Mesenchymal stem cell (in vitro differentiated cells and primary cell): ENCODE results near the gene NOC3L.
"Not testable (repeated sequence)": the region's sequence is repeated elsewhere in the genome, so short reads cannot be mapped to it uniquely, and the experiment has no call there.

ENCODE experiments used
- DNase-seq: peaks from one replicate; pipeline ENCODE4 v3.0.0-alpha.2; 2013
- H2AFZ ChIP-seq: one replicate; pipeline ENCODE4 v1.6.1; 2013; ENCODE audit warnings: low read depth, mild to moderate bottlenecking, control low read depth, inconsistent platforms, low read length, moderate library complexity
- H2AK5ac ChIP-seq: 2 replicates; pipeline ENCODE4 v1.6.1; 2013; ENCODE audit warnings: low read length, moderate library complexity, mild to moderate bottlenecking, inconsistent platforms; ENCODE audit not compliant: severe bottlenecking
- H2BK120ac ChIP-seq: one replicate; pipeline ENCODE4 v1.6.1; 2013; ENCODE audit warnings: low read depth, mild to moderate bottlenecking, inconsistent platforms, low read length, moderate library complexity
- H2BK12ac ChIP-seq, 2 experiments: one replicate each; pipeline ENCODE4 v1.6.1; 2013; ENCODE audit warnings: inconsistent platforms in 2 of 2, low read length in 2 of 2, mild to moderate bottlenecking in 2 of 2, moderate library complexity in 2 of 2, control low read depth in 1 of 2
- H2BK15ac ChIP-seq: one replicate; pipeline ENCODE4 v1.6.1; 2013; ENCODE audit warnings: mild to moderate bottlenecking, low read depth, inconsistent platforms; ENCODE audit not compliant: poor library complexity, severe bottlenecking
- H2BK5ac ChIP-seq: 2 replicates; pipeline ENCODE4 v1.6.1; 2013; ENCODE audit warnings: low read depth, mild to moderate bottlenecking, low read length, control low read depth, inconsistent platforms; ENCODE audit not compliant: poor library complexity, severe bottlenecking
- H3K14ac ChIP-seq, 2 experiments: one replicate each; pipeline ENCODE4 v1.6.1; 2013; ENCODE audit warnings: inconsistent platforms in 2 of 2, low read length in 2 of 2, control low read depth in 1 of 2, mild to moderate bottlenecking in 1 of 2, moderate library complexity in 1 of 2
- H3K18ac ChIP-seq, 2 experiments: one replicate each; pipeline ENCODE4 v1.6.1; 2013; ENCODE audit warnings: inconsistent platforms in 2 of 2, low read length in 2 of 2, control low read depth in 1 of 2, low read depth in 1 of 2, mild to moderate bottlenecking in 1 of 2
- H3K23ac ChIP-seq, 2 experiments: one replicate each; pipeline ENCODE4 v1.6.1; 2013; ENCODE audit warnings: inconsistent platforms in 2 of 2, low read length in 2 of 2, mild to moderate bottlenecking in 2 of 2, moderate library complexity in 2 of 2, control low read depth in 1 of 2
- H3K27ac ChIP-seq: 2 replicates; pipeline ENCODE4 v1.5.1; 2013; ENCODE audit warnings: mild to moderate bottlenecking, moderate library complexity, low read length, control low read depth, inconsistent platforms; ENCODE audit not compliant: poor library complexity, severe bottlenecking
- H3K27me3 ChIP-seq, 2 experiments: 2 replicates each; pipeline versions ENCODE4 v1.6.1 to v1.7.0; 2013; ENCODE audit warnings: low read length in 2 of 2, mild to moderate bottlenecking in 2 of 2, moderate library complexity in 2 of 2, control low read depth in 1 of 2, inconsistent platforms in 1 of 2; ENCODE audit not compliant: control insufficient read depth in 1 of 2, insufficient read depth in 1 of 2
- H3K36me3 ChIP-seq, 2 experiments: 2 replicates each; pipeline versions ENCODE4 v1.6.1 to v1.7.0; 2013; ENCODE audit warnings: low read length in 2 of 2, control low read depth in 1 of 2, inconsistent platforms in 1 of 2, low read depth in 1 of 2, mild to moderate bottlenecking in 1 of 2; ENCODE audit not compliant: insufficient read depth in 2 of 2, control insufficient read depth in 1 of 2
- H3K4ac ChIP-seq, 2 experiments: one replicate each; pipeline ENCODE4 v1.6.1; 2013; ENCODE audit warnings: inconsistent platforms in 2 of 2, low read length in 2 of 2, mild to moderate bottlenecking in 2 of 2, moderate library complexity in 2 of 2, control low read depth in 1 of 2, low read depth in 1 of 2
- H3K4me1 ChIP-seq: 2 replicates; pipeline ENCODE4 v1.6.1; 2013; ENCODE audit warnings: low read depth, low read length, control low read depth; ENCODE audit not compliant: control insufficient read depth, insufficient read depth
- H3K4me2 ChIP-seq: 2 replicates; pipeline ENCODE4 v1.6.1; 2013; ENCODE audit warnings: low read length, mild to moderate bottlenecking, inconsistent platforms; ENCODE audit not compliant: poor library complexity, severe bottlenecking
- H3K4me3 ChIP-seq, 2 experiments: 2 replicates each; pipeline versions ENCODE4 v1.5.1 to v1.7.0; 2013; ENCODE audit warnings: low read length in 2 of 2, mild to moderate bottlenecking in 2 of 2, control low read depth in 1 of 2, low read depth in 1 of 2; ENCODE audit not compliant: insufficient read depth in 1 of 2
- H3K79me1 ChIP-seq: replicated peaks from 2 replicates; pipeline ENCODE4 v1.6.1; 2013; ENCODE audit warnings: mild to moderate bottlenecking, control low read depth, low read length, inconsistent platforms; ENCODE audit not compliant: poor library complexity, severe bottlenecking
- H3K9ac ChIP-seq: 2 replicates; pipeline ENCODE4 v1.7.0; 2013; ENCODE audit warnings: mild to moderate bottlenecking, low read length, moderate library complexity
- H3K9me3 ChIP-seq: 2 replicates; pipeline ENCODE4 v1.7.0; 2013; ENCODE audit warnings: mild to moderate bottlenecking, low read length; ENCODE audit not compliant: control insufficient read depth
- H4K8ac ChIP-seq: one replicate; pipeline ENCODE4 v1.6.1; 2013; ENCODE audit warnings: inconsistent platforms, mild to moderate bottlenecking, low read length, moderate library complexity
- H4K91ac ChIP-seq: one replicate; pipeline ENCODE4 v1.6.1; 2013; ENCODE audit warnings: mild to moderate bottlenecking, low read length, inconsistent platforms
- WGBS: methylation state at CpG from one replicate; pipeline ENCODE4 v1.1.7; 2013; ENCODE audit warnings: mixed read lengths; 5-methylcytosine and 5-hydroxymethylcytosine counted together

NOC3L gene

GRCh38 chr10:94353336-94353735, 9.4 kb downstream of the NOC3L start:
- no peak overlapping the region for H2BK5ac ChIP-seq
- no peaks in the 10 kb centered on the region for H3K9me3 ChIP-seq
- H2BK12ac ChIP-seq, result no peak overlapping the region
- no peak overlapping the region for H2BK15ac ChIP-seq
- H3K4me2 ChIP-seq, result no peak overlapping the region
- H3K4me1 ChIP-seq, result no peaks in the 10 kb centered on the region
- no peak overlapping the region for H2AK5ac ChIP-seq
- H3K18ac ChIP-seq, result no peak overlapping the region
- WGBS, result 96% methylated on average over 3 of the region's 3 CpGs
- H4K91ac ChIP-seq, result no peak overlapping the region
- peaks cover 12 to 85% of the 10 kb centered on the region in 2 experiments for H3K36me3 ChIP-seq
- H3K27ac ChIP-seq, result no peak overlapping the region
- no peak for DNase-seq
- H2BK120ac ChIP-seq, result no peak overlapping the region
- no peak overlapping the region for H3K14ac ChIP-seq
- H3K79me1 ChIP-seq, result peaks cover 12% of the 10 kb centered on the region
- H3K4ac ChIP-seq, result no peak overlapping the region
- no peak overlapping the region for H3K9ac ChIP-seq
- no peak overlapping the region for H3K4me3 ChIP-seq
- no peak overlapping the region for H3K23ac ChIP-seq
- H2AFZ ChIP-seq, result no peak overlapping the region
- no peaks in the 10 kb centered on the region for H3K27me3 ChIP-seq
- H4K8ac ChIP-seq, result no peak overlapping the region

- Histone ChIP-seq H4K91ac (no peak overlapping the region), H3K27ac (no peak overlapping the region), H3K79me1 (peaks cover 11% of the 10 kb centered on the region), H3K4me3 (no peak overlapping the region), H2AK5ac (peak overlapping the region; percentile 49), H3K36me3 (peaks cover 12 to 87% of the 10 kb centered on the region in 2 experiments), H3K4me1 (no peaks in the 10 kb centered on the region), H3K14ac (no peak overlapping the region), H3K18ac (no peak overlapping the region), H3K9ac (no peak overlapping the region), H2BK12ac (no peak overlapping the region), H2BK15ac (no peak overlapping the region), H2BK120ac (no peak overlapping the region), H3K9me3 (no peaks in the 10 kb centered on the region), H3K23ac (no peak overlapping the region), H4K8ac (no peak overlapping the region), H2AFZ (no peak overlapping the region), H3K4ac (no peak overlapping the region), H2BK5ac (no peak overlapping the region), H3K4me2 (no peak overlapping the region), H3K27me3 (no peaks in the 10 kb centered on the region)
- no peak for DNase-seq
Measured at GRCh38 chr10:94351089-94351488, 11.7 kb downstream of the NOC3L start.

GRCh38 chr10:94350500-94350899, 12.2 kb downstream of the NOC3L start:
- not testable (repeated sequence) for H3K9me3 ChIP-seq, H3K4me3 ChIP-seq, H2AFZ ChIP-seq, H3K9ac ChIP-seq, H3K27ac ChIP-seq, H2AK5ac ChIP-seq, DNase-seq, H2BK120ac ChIP-seq, H3K4me2 ChIP-seq, H4K8ac ChIP-seq, H3K14ac ChIP-seq, H3K23ac ChIP-seq, H3K27me3 ChIP-seq, H2BK5ac ChIP-seq, H4K91ac ChIP-seq, H3K4me1 ChIP-seq, H2BK15ac ChIP-seq, H2BK12ac ChIP-seq, H3K18ac ChIP-seq, H3K4ac ChIP-seq
- 100% methylated on average over 1 of the region's 4 CpGs for WGBS
- Histone ChIP-seq H3K36me3 (peaks cover 12 to 87% of the 10 kb centered on the region in 2 experiments), H3K79me1 (peaks cover 11% of the 10 kb centered on the region)

DNA sequence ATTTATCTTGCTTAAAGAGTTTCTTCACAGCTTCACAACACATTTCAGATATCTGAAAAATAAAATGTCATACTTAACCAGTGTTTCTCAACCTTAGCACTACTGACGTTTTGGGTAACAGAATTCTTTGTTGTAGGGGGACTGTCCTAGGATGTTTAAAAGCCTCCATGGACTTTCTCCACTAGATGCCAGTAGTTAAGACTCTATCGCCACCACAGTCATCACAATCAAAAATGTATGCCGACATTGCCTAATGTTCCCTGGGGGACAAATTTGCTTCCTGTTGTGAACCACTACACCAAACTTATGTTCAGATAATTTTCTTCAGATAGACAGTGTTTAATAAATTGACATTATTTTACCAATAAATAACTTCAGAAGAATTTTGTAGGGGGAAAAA, 13.4 kb downstream of the NOC3L start:
- Histone ChIP-seq H3K9ac (peak overlapping the region; percentile 5), H2AFZ (no peak overlapping the region), H4K8ac (no peak overlapping the region), H2BK120ac (no peak overlapping the region), H3K14ac (no peak overlapping the region), H3K4ac (no peak overlapping the region), H2BK15ac (no peak overlapping the region), H3K36me3 (peaks cover 12 to 88% of the 10 kb centered on the region in 2 experiments), H3K18ac (no peak overlapping the region), H3K27me3 (no peaks in the 10 kb centered on the region), H3K4me1 (no peaks in the 10 kb centered on the region), H2AK5ac (no peak overlapping the region), H3K9me3 (no peaks in the 10 kb centered on the region), H2BK5ac (no peak overlapping the region), H4K91ac (no peak overlapping the region), H3K27ac (no peak overlapping the region), H3K4me2 (no peak overlapping the region), H3K23ac (no peak overlapping the region), H3K4me3 (no peak overlapping the region), H3K79me1 (peaks cover 11% of the 10 kb centered on the region), H2BK12ac (no peak overlapping the region)
- DNase-seq, result peak; percentile 24
- 83% methylated on average over 2 of the region's 3 CpGs for WGBS
